Measurements from ENCODE around the gene UBL4A.

GRCh38 chrX:154529206-154529612 is 42.8 kb upstream of the UBL4A start:
- TF ChIP-seq MAX (IDR thresholded peaks at IDR 0.05) (no peak), ZNF274 (IDR thresholded peaks at IDR 0.05; ENCODE audit: low read depth, low read length) (no peak), CTCF (IDR thresholded peaks at IDR 0.05 in 2 of 3, conservative IDR thresholded peaks at IDR 0.05 in 1 of 3; ENCODE audit: borderline replicate concordance in 1 of 3, insufficient read depth in 1 of 3, low read depth in 2 of 3, low read length in 2 of 3) (no peak), RAD21 (IDR thresholded peaks at IDR 0.05; ENCODE audit: low read depth) (no peak), EGR1 (IDR thresholded peaks at IDR 0.05; ENCODE audit: low read depth) (no peak), EZH2 (IDR thresholded peaks at IDR 0.05) (no peak), SIN3A (IDR thresholded peaks at IDR 0.05; ENCODE audit: low read depth) (no peak), ZFX (IDR thresholded peaks at IDR 0.05) (no peak), POLR2A (IDR thresholded peaks at IDR 0.05; ENCODE audit: borderline replicate concordance, extremely low read depth, insufficient read depth, insufficient read length) (no peak), REST (IDR thresholded peaks at IDR 0.05; ENCODE audit: low read depth) (no peak), POLR2AphosphoS5 (IDR thresholded peaks at IDR 0.05; ENCODE audit: low read depth, low read length) (0 out of 2 replicates have a peak, but pooled peaks have one; percentile 23), EZH2phosphoT487 (IDR thresholded peaks at IDR 0.05; ENCODE audit: borderline replicate concordance) (no peak), JUND (IDR thresholded peaks at IDR 0.05) (no peak)
